GM19438 (cell line): ENCODE results near the gene EGFL8.
A peak's percentile ranks its signal among the peaks of the same experiment; 100 is the strongest.
"Not testable (repeated sequence)": the region's sequence is repeated elsewhere in the genome, so short reads cannot be mapped to it uniquely, and the experiment has no call there.

ENCODE experiments used
- ATAC-seq: cut with Tn5 transposase; IDR thresholded peaks from one replicate; pipeline ENCODE4 v1.9.1; 2021; ENCODE audit warnings: low read depth; ENCODE audit not compliant: unreplicated experiment

The EGFL8 gene

GRCh38 chr6:32194825-32195651 lies 30.6 kb downstream of the EGFL8 start:
- no peak for ATAC-seq

GRCh38 chr6:32195652-32195901 lies 31.2 kb downstream of the EGFL8 start:
- ATAC-seq = peak; percentile 66

GRCh38 chr6:32195902-32196681 lies 31.7 kb downstream of the EGFL8 start:
- ATAC-seq = peak; percentile 74

- no peak for ATAC-seq
Measured at GRCh38 chr6:32196682-32197616, 32.6 kb downstream of the EGFL8 start.

GRCh38 chr6:32198345-32198696 lies 33.9 kb downstream of the EGFL8 start:
- ATAC-seq = no peak

GRCh38 chr6:32198866-32199265 lies 34.5 kb downstream of the EGFL8 start:
- no peak for ATAC-seq

GRCh38 chr6:32200711-32201475 lies 36.5 kb downstream of the EGFL8 start:
- ATAC-seq = no peak

GRCh38 chr6:32202186-32202585 lies 37.8 kb downstream of the EGFL8 start:
- ATAC-seq = no peak

- ATAC-seq = no peak
Measured at GRCh38 chr6:32203426-32204267, 39.3 kb downstream of the EGFL8 start.

GRCh38 chr6:32204268-32204715 lies 39.9 kb downstream of the EGFL8 start:
- no peak for ATAC-seq

GRCh38 chr6:32208996-32209395 lies 44.6 kb downstream of the EGFL8 start:
- ATAC-seq = no peak

GRCh38 chr6:32210191-32210601 lies 45.8 kb downstream of the EGFL8 start:
- no peak for ATAC-seq

- not testable (repeated sequence) for ATAC-seq
Measured at GRCh38 chr6:32211432-32211831, 47.0 kb downstream of the EGFL8 start.

- no peak for ATAC-seq
Measured at GRCh38 chr6:32212076-32212760, 47.8 kb downstream of the EGFL8 start.

GRCh38 chr6:32213649-32214048 lies 49.3 kb downstream of the EGFL8 start:
- ATAC-seq = no peak

- ATAC-seq = no peak
Measured at GRCh38 chr6:32214126-32214525, 49.7 kb downstream of the EGFL8 start.

- ATAC-seq = no peak
Measured at GRCh38 chr6:32215617-32216016, 51.2 kb downstream of the EGFL8 start.

GRCh38 chr6:32216285-32216684 lies 51.9 kb downstream of the EGFL8 start:
- ATAC-seq = no peak

GRCh38 chr6:32216998-32217397 lies 52.6 kb downstream of the EGFL8 start:
- no peak for ATAC-seq
